22Rv1 (cell line): ENCODE results near the gene HADH.
"Not testable (repeated sequence)": the region's sequence is repeated elsewhere in the genome, so short reads cannot be mapped to it uniquely, and the experiment has no call there.

Experiments used
- H3K27ac ChIP-seq: fragments of 450-650 bp; 2 replicates; pipeline ENCODE4 v1.5.1; 2017
- ZFX ChIP-seq: fragments of 450-650 bp; IDR thresholded peaks from 2 replicates; pipeline ENCODE4 v1.6.1; 2017; ENCODE audit warnings: antibody characterized with exemption, borderline replicate concordance
- TF ChIP-seq, protein P1 (sequence below): fragments of 450-650 bp; IDR thresholded peaks from 2 replicates; pipeline ENCODE4 v1.5.1; 2017; ENCODE audit warnings: mild to moderate bottlenecking

Gene HADH

DNA sequence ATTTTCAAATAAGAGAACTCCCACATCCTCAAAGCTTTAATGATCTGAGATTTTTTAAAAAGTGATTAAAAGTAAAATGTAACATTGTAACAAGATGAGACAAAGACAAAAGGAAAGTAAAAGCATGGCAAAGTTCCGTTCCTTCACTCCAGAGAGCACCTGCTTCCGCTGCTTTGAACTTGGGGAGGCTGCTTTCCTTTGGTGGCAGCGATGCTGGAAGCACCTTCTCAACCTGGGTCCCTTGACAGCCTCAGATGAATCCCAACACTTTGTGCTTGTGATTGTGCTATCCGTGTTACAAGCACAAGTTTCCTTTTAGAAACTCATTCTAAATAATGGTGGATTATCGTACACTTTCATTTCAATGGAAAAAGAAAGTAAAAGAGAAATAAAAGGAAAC is 59.7 kb downstream of the HADH start:
- no peak overlapping the region for H3K27ac ChIP-seq

DNA sequence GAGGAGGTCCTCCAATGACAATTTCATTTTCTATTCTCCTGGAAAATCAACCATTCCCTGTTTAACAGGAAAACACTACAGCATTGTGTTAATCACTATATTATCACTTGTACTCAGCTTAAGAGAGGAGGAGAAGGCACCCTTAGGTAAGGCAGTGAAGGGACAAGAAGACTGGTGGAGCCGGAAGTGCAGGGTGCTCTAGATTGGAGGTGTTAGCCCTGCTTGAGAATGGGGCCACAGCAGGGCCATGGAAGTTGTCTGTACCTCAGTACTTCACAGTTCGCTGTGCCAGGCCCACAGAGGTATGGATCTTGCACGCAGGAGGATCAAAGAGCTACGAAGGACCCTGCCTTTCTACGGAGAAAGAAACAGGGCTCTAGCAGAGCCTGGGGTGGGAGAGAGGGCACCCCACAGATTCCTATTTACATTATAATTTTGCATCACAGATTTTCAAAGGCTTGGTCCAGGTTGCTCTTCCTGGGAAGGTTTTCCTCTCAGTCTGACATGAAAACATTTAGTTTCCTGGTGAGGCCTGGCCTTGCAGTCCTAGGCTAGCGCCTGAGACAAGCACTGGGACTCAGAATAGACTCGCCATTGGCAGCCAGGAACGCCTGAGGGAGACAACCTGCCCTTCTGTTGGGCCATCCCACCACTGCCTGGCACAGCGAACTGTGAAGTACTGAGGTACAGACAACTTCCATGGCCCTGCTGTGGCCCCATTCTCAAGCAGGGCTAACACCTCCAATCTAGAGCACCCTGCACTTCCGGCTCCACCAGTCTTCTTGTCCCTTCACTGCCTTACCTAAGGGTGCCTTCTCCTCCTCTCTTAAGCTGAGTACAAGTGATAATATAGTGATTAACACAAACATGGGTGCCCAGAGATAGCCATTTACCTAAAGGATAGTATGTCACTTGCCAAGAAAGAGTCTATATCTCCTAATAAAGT is 60.8 kb downstream of the HADH start:
- H3K27ac ChIP-seq = not testable (repeated sequence)

More for the DNA sequence above, 59.7 kb downstream of the HADH start:
- TF ChIP-seq, protein P1, sequence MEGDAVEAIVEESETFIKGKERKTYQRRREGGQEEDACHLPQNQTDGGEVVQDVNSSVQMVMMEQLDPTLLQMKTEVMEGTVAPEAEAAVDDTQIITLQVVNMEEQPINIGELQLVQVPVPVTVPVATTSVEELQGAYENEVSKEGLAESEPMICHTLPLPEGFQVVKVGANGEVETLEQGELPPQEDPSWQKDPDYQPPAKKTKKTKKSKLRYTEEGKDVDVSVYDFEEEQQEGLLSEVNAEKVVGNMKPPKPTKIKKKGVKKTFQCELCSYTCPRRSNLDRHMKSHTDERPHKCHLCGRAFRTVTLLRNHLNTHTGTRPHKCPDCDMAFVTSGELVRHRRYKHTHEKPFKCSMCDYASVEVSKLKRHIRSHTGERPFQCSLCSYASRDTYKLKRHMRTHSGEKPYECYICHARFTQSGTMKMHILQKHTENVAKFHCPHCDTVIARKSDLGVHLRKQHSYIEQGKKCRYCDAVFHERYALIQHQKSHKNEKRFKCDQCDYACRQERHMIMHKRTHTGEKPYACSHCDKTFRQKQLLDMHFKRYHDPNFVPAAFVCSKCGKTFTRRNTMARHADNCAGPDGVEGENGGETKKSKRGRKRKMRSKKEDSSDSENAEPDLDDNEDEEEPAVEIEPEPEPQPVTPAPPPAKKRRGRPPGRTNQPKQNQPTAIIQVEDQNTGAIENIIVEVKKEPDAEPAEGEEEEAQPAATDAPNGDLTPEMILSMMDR = no peak
- no peak for TF ChIP-seq ZFX

DNA sequence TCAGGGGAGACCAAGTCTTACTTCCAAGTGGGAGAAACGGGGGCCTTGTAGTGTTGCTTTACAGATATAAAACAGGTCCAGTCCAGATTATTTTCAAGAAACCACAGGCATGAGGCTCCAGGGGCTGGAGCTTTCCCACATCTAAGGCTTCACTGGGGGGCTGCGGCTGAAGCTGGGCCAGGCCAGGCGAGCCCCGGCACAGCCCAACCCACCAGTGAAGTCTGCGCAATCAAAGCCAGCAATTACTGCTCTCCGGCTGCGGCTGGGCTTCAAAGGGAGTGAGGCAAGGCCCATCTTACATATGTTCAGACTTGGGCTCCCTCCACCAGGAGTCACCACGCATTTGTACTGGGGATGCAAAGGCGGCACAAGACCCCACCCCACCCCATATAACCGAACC is 61.7 kb downstream of the HADH start:
- no peak overlapping the region for H3K27ac ChIP-seq
- TF ChIP-seq, protein P1 = no peak
- TF ChIP-seq ZFX = no peak

DNA sequence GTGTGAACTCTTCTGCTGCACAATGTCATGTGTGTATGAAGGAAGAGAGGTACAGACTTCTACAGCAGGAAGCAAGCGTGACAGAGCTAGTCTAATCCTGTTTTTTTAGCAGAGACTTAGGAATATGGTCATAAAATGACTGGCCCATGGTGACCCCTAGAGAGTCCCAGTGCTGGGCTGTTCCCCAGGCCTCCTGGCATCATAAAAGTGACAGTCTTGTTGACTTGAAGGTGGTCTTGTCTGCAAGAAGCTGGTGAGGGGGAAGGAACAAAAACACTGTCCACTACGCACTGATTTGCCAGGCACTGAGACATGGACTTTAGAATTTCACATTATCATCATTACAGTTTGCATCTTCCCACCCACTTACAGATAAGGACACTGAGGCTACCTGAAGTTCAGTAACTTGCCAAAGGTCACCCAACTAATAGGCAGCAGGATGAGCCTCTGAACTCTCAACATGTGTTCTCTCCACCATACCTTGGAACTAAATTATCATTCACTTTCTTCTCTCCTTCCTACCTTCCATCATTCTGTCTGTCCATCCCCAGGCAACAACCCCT is 63.0 kb downstream of the HADH start:
- H3K27ac ChIP-seq = no peak overlapping the region
- no peak for TF ChIP-seq ZFX
- TF ChIP-seq, protein P1 = no peak

DNA sequence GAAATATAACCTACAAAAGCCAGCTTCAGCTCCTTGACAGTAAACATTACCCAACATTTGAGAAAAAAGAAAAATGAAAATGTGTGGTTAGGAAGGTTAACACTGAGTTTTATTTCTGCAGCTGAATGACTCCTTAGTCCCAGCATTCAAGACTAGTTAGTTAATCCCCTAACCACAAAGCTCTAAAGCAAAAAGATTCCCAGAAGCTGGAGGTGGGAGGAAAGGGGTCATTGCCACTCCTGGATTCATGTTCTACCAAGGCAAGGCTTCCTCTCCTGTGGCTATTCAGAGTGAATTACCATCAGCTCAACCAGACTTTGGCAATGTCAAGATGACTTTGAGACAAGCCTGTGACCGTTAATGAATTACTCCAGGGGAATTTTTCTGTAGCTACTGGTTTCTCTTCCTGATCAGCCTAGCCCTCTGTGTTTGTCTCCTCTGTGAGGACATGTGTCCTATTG is 63.6 kb downstream of the HADH start:
- H3K27ac ChIP-seq = no peak overlapping the region

DNA sequence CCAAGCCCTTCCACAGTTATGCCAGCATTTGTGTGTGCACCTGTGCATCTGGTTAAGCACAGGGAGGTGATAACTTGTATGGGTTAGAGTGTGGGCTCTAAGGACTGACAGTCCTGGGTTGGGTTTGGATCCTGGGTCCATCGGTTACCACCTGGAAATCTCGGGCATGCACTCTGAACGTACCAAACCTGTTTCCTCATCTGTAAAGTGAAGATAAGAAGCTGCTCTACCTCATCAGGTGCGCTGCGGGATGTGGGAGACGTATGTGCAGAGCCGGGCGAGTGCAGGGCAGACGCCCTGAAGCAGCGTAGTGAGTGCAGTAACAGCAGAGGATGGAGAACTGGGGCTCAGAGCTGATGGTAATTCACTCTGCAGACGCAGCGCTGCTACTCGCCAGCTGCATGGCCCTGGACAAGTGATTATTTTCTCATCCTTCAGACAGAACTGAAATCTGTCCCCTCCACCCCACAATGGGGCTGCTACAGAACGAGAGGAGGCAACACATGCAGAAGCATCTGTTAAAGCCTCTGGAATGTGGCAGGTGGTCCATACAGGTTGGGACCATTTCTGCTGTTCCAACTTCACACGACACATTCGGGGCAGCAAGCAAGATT is 64.4 kb downstream of the HADH start:
- no peak overlapping the region for H3K27ac ChIP-seq
- TF ChIP-seq, protein P1 = no peak
- TF ChIP-seq ZFX = no peak

More for the DNA sequence above, 63.6 kb downstream of the HADH start:
- no peak for TF ChIP-seq ZFX
- TF ChIP-seq, protein P1 = no peak

DNA sequence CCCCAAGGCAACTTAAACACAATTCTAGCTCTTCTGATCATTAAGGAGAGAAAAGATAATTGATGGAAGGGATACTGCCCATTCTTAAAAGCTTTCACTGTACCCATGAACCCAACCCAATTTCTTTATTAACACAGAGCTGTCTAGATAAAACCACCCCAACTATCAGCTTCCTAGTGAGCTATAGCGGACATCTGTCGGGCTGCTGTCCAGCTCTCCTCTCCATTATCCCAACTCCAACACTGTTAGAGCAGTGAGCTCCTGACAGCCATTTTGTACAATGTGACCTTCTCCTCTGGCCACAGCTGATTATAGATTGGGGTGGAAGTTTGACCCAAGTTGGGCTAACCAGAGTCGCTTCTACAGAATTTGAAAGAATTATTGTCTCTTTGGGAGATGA is 66.1 kb downstream of the HADH start:
- TF ChIP-seq, protein P1 = no peak
- no peak for TF ChIP-seq ZFX

More for the DNA sequence above, 66.1 kb downstream of the HADH start:
- no peak overlapping the region for H3K27ac ChIP-seq
